ENCODE measurements around the gene NEFH. TPM values are rescaled to one million over a fixed set of nuclear protein-coding genes. Genes with fewer than 3 reads are reported as not detected.
A peak's percentile ranks its signal among the peaks of the same experiment; 100 is the strongest.

NEFH gene
- total and polyA plus RNA-seq, 7 experiments from 2014 or later, result 0.19 to 3.2 (median 0.24) TPM

DNA sequence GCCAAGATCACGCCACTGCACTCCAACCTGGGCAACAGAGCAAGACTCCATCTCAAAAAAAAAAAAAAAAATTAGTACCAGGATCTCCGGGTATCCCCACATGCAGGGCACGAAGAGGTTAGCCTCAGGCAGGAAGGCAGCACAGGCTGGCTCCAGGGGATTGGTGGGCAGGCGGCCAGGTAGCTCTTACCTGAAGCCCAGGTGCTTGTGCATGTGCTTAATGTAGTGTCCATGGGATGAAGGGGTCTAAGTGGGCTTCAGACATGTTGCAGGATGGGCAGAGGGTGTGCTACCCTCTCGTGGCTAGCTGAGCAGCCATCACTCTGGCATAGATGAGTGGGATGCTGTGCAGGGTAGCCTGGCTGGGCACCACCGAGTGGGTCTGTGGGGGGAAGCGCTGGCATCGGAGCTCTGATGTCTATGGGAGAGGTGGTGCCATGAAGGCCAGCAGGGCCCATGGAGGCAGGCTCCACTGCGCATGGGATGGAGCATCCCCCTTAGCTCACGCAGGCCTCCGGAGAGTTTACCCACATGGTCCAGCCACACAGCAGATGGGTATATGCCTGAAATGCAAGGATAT, 30.6 kb upstream of the NEFH start:
- Mint-ChIP-seq H3K9me3 (no peaks in the 10 kb centered on the region), H3K36me3 (no peaks in the 10 kb centered on the region), H3K4me1 (peaks cover 0 to 3% (median 0%) of the 10 kb centered on the region in 7 donors), H3K27me3 (no peaks in the 10 kb centered on the region), H3K4me3 (no peak overlapping the region), H3K27ac (no peak overlapping the region)
- no peak for DNase-seq
- ChIA-PET POLR2A (no interaction called here), CTCF (no interaction called here)
- no peak overlapping the region for H3K4me3 ChIP-seq (ENCODE audit: low read length)
- H3K36me3 ChIP-seq (ENCODE audit: control insufficient read depth in 2 of 3, insufficient read depth in 3 of 3, low read length in 3 of 3), result no peaks in the 10 kb centered on the region
- no peak overlapping the region for H3K27ac ChIP-seq (ENCODE audit: low read depth, low read length)
- no peak for ATAC-seq
- H3K9me3 ChIP-seq (ENCODE audit: control insufficient read depth in 2 of 3, low read length in 3 of 3), result no peaks in the 10 kb centered on the region
- intact Hi-C loops (cut with micrococcal nuclease), result no loop called here
- no peaks in the 10 kb centered on the region for H3K27me3 ChIP-seq (ENCODE audit: control insufficient read depth in 2 of 2, insufficient read depth in 2 of 2, low read length in 2 of 2)
- H3K4me1 ChIP-seq (ENCODE audit: control insufficient read depth in 2 of 2, insufficient read depth in 2 of 2, low read length in 2 of 2), result no peaks in the 10 kb centered on the region

DNA sequence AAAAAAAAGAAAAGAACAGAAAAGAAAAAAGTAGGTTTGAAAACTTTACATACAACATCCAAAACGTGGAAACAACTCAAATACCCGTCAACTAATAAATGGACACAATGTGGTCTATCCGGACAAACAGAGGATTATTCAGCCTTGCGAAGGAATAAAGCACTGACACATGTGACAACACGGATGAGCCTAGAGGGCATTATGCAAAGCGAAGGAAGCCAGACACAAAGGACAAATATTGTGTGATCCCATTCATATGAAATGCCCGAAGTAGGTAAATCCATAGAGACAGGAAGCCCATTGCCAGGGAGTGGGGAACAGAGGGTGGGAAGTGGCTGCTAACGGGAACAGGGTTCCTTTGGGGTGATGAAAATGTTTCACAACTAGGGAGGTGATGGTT, 29.8 kb upstream of the NEFH start:
- H3K27ac Mint-ChIP-seq, result no peak overlapping the region
- CTCF ChIA-PET, result no interaction called here

DNA sequence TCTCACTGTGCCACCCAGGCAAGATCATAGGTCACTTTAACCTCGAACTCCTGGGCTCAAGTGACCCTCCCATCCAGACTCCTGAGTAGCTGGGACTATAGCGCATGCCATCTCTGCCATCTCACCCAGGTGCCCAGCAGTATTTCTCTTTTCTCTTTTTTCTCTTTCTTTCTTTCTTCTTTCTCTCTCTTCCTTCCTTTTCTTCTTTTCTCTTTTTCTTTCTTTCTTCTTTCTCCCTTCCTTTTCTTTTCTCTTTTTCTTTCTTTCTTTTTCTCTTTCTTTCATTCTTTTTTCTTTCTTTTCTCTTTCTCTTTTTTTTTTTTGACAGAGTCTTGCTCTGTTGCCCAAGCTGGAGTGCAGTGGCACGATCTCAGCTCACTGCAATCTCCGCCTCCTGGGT, 28.2 kb upstream of the NEFH start:
- DNase-seq (no peak), ATAC-seq (no peak)
- H3K9me3 Mint-ChIP-seq, result no peaks in the 10 kb centered on the region
- no peak overlapping the region for H3K4me3 Mint-ChIP-seq
- no peaks in the 10 kb centered on the region for H3K36me3 ChIP-seq (ENCODE audit: control insufficient read depth in 2 of 3, insufficient read depth in 3 of 3, low read length in 3 of 3)
- H3K4me1 Mint-ChIP-seq, result peaks cover 0 to 3% (median 0%) of the 10 kb centered on the region in 7 donors
- H3K9me3 ChIP-seq (ENCODE audit: control insufficient read depth in 2 of 3, low read length in 3 of 3), result no peaks in the 10 kb centered on the region
- ChIA-PET CTCF (no interaction called here), POLR2A (no interaction called here)
- intact Hi-C loops (cut with micrococcal nuclease), result no loop called here
- H3K27ac Mint-ChIP-seq, result peak overlapping the region in 1 of 9 donors; percentile 34
- H3K4me1 ChIP-seq (ENCODE audit: control insufficient read depth in 2 of 2, insufficient read depth in 2 of 2, low read length in 2 of 2), result no peaks in the 10 kb centered on the region
- no peaks in the 10 kb centered on the region for H3K36me3 Mint-ChIP-seq
- no peak overlapping the region for H3K4me3 ChIP-seq (ENCODE audit: low read length)
- no peaks in the 10 kb centered on the region for H3K27me3 Mint-ChIP-seq
- H3K27ac ChIP-seq (ENCODE audit: low read depth, low read length), result no peak overlapping the region
- no peaks in the 10 kb centered on the region for H3K27me3 ChIP-seq (ENCODE audit: control insufficient read depth in 2 of 2, insufficient read depth in 2 of 2, low read length in 2 of 2)

More for the DNA sequence above, 29.8 kb upstream of the NEFH start:
- no peaks in the 10 kb centered on the region for H3K36me3 ChIP-seq (ENCODE audit: control insufficient read depth in 2 of 3, insufficient read depth in 3 of 3, low read length in 3 of 3)
- intact Hi-C loops (cut with micrococcal nuclease), result no loop called here
- DNase-seq (no peak), ATAC-seq (no peak)
- H3K27me3 ChIP-seq (ENCODE audit: control insufficient read depth in 2 of 2, insufficient read depth in 2 of 2, low read length in 2 of 2), result no peaks in the 10 kb centered on the region
- POLR2A ChIA-PET, result no interaction called here
- Mint-ChIP-seq H3K27me3 (no peaks in the 10 kb centered on the region), H3K36me3 (no peaks in the 10 kb centered on the region), H3K4me1 (peaks cover 0 to 3% (median 0%) of the 10 kb centered on the region in 7 donors), H3K9me3 (no peaks in the 10 kb centered on the region), H3K4me3 (no peak overlapping the region)
- no peaks in the 10 kb centered on the region for H3K4me1 ChIP-seq (ENCODE audit: control insufficient read depth in 2 of 2, insufficient read depth in 2 of 2, low read length in 2 of 2)
- no peak overlapping the region for H3K4me3 ChIP-seq (ENCODE audit: low read length)
- H3K27ac ChIP-seq (ENCODE audit: low read depth, low read length), result no peak overlapping the region
- H3K9me3 ChIP-seq (ENCODE audit: control insufficient read depth in 2 of 3, low read length in 3 of 3), result no peaks in the 10 kb centered on the region

DNA sequence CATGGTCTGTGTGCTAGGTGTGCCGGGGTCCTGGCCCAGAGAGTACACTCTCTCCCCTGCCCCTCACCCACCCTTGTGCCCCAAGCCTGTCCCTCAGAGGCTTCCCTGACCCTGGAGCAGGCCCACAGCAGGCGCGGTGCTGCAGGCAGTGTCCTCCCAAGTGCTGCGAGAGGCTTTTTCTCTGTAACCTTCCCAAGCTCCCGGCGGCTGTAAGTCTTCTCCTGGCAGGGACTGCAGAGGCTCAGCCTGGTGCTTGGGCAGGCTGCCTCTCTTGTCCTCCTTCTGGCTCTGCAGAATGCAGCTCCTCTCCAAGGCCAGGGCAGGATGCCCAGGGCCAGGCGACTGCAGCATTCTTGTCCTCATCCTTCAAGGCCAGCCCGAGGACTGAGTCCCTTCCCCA, 25.7 kb upstream of the NEFH start:
- H3K4me3 ChIP-seq (ENCODE audit: low read length), result no peak overlapping the region
- Mint-ChIP-seq H3K36me3 (no peaks in the 10 kb centered on the region), H3K4me1 (peaks cover 0 to 3% (median 0%) of the 10 kb centered on the region in 7 donors), H3K27ac (no peak overlapping the region), H3K4me3 (no peak overlapping the region), H3K27me3 (peaks cover 0 to 5% (median 0%) of the 10 kb centered on the region in 5 donors), H3K9me3 (no peaks in the 10 kb centered on the region)
- ATAC-seq, result no peak
- no peak overlapping the region for H3K27ac ChIP-seq (ENCODE audit: low read depth, low read length)
- intact Hi-C loops (cut with micrococcal nuclease), result no loop called here
- H3K36me3 ChIP-seq (ENCODE audit: control insufficient read depth in 2 of 3, insufficient read depth in 3 of 3, low read length in 3 of 3), result no peaks in the 10 kb centered on the region
- no peak for DNase-seq
- no peaks in the 10 kb centered on the region for H3K27me3 ChIP-seq (ENCODE audit: control insufficient read depth in 2 of 2, insufficient read depth in 2 of 2, low read length in 2 of 2)
- H3K9me3 ChIP-seq (ENCODE audit: control insufficient read depth in 2 of 3, low read length in 3 of 3), result no peaks in the 10 kb centered on the region
- CTCF ChIA-PET, result no interaction called here
- H3K4me1 ChIP-seq (ENCODE audit: control insufficient read depth in 2 of 2, insufficient read depth in 2 of 2, low read length in 2 of 2), result no peaks in the 10 kb centered on the region
- POLR2A ChIA-PET, result no interaction called here

DNA sequence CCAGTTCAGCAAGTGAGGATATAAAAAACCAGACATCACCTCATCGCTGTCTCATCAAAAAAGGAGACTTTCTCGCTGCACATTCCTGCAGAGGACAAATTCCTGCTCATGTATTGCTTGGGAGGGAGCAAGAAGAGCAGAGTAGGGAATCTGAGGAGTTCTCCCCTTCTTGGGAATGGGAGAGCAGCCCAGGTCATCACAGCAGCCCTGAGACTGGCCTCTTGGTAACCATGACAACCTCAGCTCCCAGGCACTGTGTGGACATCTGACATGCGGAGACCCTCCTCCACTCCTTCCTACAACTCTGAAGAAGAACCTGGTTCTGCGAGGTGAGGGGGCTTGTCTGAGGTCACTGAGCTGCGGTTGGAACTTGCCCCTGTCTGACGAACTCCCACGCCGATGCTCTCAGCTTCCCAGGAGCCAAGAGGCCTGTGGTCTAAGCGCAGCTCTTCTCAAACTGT, 23.8 kb upstream of the NEFH start:
- no peaks in the 10 kb centered on the region for H3K9me3 Mint-ChIP-seq
- Histone ChIP-seq H3K27me3 (ENCODE audit: control insufficient read depth in 2 of 2, insufficient read depth in 2 of 2, low read length in 2 of 2) (no peaks in the 10 kb centered on the region), H3K27ac (ENCODE audit: low read depth, low read length) (no peak overlapping the region), H3K4me1 (ENCODE audit: control insufficient read depth in 2 of 2, insufficient read depth in 2 of 2, low read length in 2 of 2) (no peaks in the 10 kb centered on the region), H3K4me3 (ENCODE audit: low read length) (no peak overlapping the region), H3K36me3 (ENCODE audit: control insufficient read depth in 2 of 3, insufficient read depth in 3 of 3, low read length in 3 of 3) (no peaks in the 10 kb centered on the region), H3K9me3 (ENCODE audit: control insufficient read depth in 2 of 3, low read length in 3 of 3) (no peaks in the 10 kb centered on the region)
- POLR2A ChIA-PET, result no interaction called here
- peaks cover 0 to 3% (median 0%) of the 10 kb centered on the region in 7 donors for H3K4me1 Mint-ChIP-seq
- intact Hi-C loops (cut with micrococcal nuclease), result no loop called here
- peaks cover 0 to 5% (median 0%) of the 10 kb centered on the region in 5 donors for H3K27me3 Mint-ChIP-seq
- H3K4me3 Mint-ChIP-seq, result no peak overlapping the region
- ATAC-seq (no peak), DNase-seq (no peak)
- no peak overlapping the region for H3K27ac Mint-ChIP-seq
- CTCF ChIA-PET, result interaction anchor here (0.6 kb wide), 1 partner anchor 1856 kb away, joined by 3 read pairs; no protein-coding TSS in a partner anchor
- no peaks in the 10 kb centered on the region for H3K36me3 Mint-ChIP-seq

DNA sequence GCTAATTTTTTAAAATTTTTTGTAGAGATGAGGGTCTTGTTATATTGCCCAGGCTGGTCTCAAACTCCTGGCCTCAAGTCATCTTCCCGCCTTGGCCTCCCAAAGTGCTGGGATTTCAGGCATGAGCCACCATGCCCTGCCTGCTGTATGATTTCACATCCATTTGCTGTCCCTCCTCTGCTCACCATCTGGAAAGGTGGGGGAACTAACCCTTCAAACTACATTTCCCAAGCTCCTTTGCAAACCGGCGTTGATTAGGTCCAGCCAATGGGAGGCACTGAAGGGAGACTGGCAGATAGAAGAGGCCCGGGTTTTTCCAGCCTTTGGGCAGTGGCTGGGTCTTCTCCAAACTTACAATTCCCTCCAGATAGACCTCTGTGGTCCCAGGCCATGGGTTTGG, 22.3 kb upstream of the NEFH start:
- Mint-ChIP-seq H3K9me3 (no peaks in the 10 kb centered on the region), H3K4me1 (peaks cover 0 to 2% (median 0%) of the 10 kb centered on the region in 7 donors), H3K4me3 (no peak overlapping the region), H3K27me3 (peaks cover 0 to 5% (median 0%) of the 10 kb centered on the region in 5 donors), H3K36me3 (no peaks in the 10 kb centered on the region), H3K27ac (peak overlapping the region in 1 of 9 donors; percentile 76)
- intact Hi-C loops (cut with micrococcal nuclease), result no loop called here
- H3K27ac ChIP-seq (ENCODE audit: low read depth, low read length), result no peak overlapping the region
- ATAC-seq (peak; percentile 51), DNase-seq (no peak)
- H3K4me1 ChIP-seq (ENCODE audit: control insufficient read depth in 2 of 2, insufficient read depth in 2 of 2, low read length in 2 of 2), result no peaks in the 10 kb centered on the region
- CTCF ChIA-PET, result no interaction called here
- no peaks in the 10 kb centered on the region for H3K27me3 ChIP-seq (ENCODE audit: control insufficient read depth in 2 of 2, insufficient read depth in 2 of 2, low read length in 2 of 2)
- POLR2A ChIA-PET, result no interaction called here
- no peaks in the 10 kb centered on the region for H3K9me3 ChIP-seq (ENCODE audit: control insufficient read depth in 2 of 3, low read length in 3 of 3)
- H3K4me3 ChIP-seq (ENCODE audit: low read length), result no peak overlapping the region
- H3K36me3 ChIP-seq (ENCODE audit: control insufficient read depth in 2 of 3, insufficient read depth in 3 of 3, low read length in 3 of 3), result no peaks in the 10 kb centered on the region

DNA sequence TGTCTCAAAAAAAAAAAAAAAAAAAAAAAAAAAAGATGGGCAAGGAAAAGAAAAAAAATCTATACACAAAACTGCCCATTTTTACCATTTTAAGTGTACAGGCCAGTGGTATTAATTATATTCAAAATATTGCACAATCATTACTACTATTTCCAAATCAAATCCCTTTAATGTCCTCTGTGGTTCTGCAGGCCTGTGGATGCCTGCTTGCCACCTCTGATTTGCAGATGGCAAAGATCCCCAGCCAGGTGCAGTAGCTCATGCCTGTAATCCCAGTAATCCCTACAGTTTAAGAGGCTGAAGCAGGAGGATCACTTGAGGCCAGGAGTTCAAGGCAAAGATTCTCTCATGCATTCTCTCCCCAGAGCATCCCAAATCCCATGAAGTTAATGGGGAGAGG, 21.5 kb upstream of the NEFH start:
- intact Hi-C loops (cut with micrococcal nuclease), result no loop called here
- ATAC-seq (no peak), DNase-seq (no peak)
- H3K27ac ChIP-seq (ENCODE audit: low read depth, low read length), result no peak overlapping the region
- H3K36me3 Mint-ChIP-seq, result no peaks in the 10 kb centered on the region
- no peaks in the 10 kb centered on the region for H3K36me3 ChIP-seq (ENCODE audit: control insufficient read depth in 2 of 3, insufficient read depth in 3 of 3, low read length in 3 of 3)
- ChIA-PET CTCF (no interaction called here), POLR2A (interaction anchor here (0.7 kb wide), 1 partner anchor 31 kb away, joined by 4 read pairs; no protein-coding TSS in a partner anchor)
- H3K4me1 ChIP-seq (ENCODE audit: control insufficient read depth in 2 of 2, insufficient read depth in 2 of 2, low read length in 2 of 2), result no peaks in the 10 kb centered on the region
- peaks cover 0 to 2% (median 0%) of the 10 kb centered on the region in 7 donors for H3K4me1 Mint-ChIP-seq
- no peaks in the 10 kb centered on the region for H3K9me3 Mint-ChIP-seq
- no peak overlapping the region for H3K4me3 ChIP-seq (ENCODE audit: low read length)
- H3K9me3 ChIP-seq (ENCODE audit: control insufficient read depth in 2 of 3, low read length in 3 of 3), result no peaks in the 10 kb centered on the region
- no peaks in the 10 kb centered on the region for H3K27me3 ChIP-seq (ENCODE audit: control insufficient read depth in 2 of 2, insufficient read depth in 2 of 2, low read length in 2 of 2)
- H3K27me3 Mint-ChIP-seq, result peaks cover 0 to 5% (median 0%) of the 10 kb centered on the region in 5 donors
- H3K4me3 Mint-ChIP-seq, result no peak overlapping the region
- H3K27ac Mint-ChIP-seq, result no peak overlapping the region

Measured in naive thymus-derived CD4-positive, alpha-beta T cell (primary cell).